ENCODE results near the gene ATP2B3. TPM values are rescaled to one million over a fixed set of nuclear protein-coding genes. Genes with fewer than 3 reads are reported as not detected.

The ATP2B3 gene
- total RNA-seq, 1 donor from 2014 or later, result 0.60 TPM

DNA sequence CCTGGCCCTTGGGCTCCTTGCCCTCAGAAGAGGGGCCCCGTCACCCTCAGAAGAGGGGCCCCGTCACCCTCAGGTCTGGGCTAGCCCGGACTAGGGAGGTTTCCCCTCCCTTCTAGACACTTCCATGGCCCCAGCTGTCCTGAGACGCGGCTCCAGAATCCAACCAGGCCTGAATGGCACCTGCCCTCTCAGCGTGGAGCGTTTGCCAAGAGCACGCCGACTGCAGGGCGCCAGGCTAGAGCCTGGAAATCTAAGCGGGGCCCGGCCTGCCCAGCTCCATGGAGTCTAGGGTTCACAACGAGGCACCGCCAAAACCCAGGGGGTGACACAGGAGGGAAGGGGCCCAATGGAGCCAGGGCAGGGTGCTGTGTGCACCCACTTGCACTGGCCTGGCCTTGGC is 7.8 kb upstream of the ATP2B3 start:
- no peaks in the 10 kb centered on the region for H3K4me1 Mint-ChIP-seq (ENCODE audit: low read depth)
- H3K27ac Mint-ChIP-seq, result no peak overlapping the region
- H3K27me3 Mint-ChIP-seq, result no peaks in the 10 kb centered on the region
- DNase-seq (ENCODE audit: low spot score, unreplicated experiment), result no peak
- no peak overlapping the region for H3K4me3 Mint-ChIP-seq (ENCODE audit: low read depth)
- no peaks in the 10 kb centered on the region for H3K36me3 Mint-ChIP-seq (ENCODE audit: insufficient read depth)
- peaks cover 4% of the 10 kb centered on the region for H3K9me3 Mint-ChIP-seq (ENCODE audit: low read depth)
- TF ChIP-seq, protein P1, sequence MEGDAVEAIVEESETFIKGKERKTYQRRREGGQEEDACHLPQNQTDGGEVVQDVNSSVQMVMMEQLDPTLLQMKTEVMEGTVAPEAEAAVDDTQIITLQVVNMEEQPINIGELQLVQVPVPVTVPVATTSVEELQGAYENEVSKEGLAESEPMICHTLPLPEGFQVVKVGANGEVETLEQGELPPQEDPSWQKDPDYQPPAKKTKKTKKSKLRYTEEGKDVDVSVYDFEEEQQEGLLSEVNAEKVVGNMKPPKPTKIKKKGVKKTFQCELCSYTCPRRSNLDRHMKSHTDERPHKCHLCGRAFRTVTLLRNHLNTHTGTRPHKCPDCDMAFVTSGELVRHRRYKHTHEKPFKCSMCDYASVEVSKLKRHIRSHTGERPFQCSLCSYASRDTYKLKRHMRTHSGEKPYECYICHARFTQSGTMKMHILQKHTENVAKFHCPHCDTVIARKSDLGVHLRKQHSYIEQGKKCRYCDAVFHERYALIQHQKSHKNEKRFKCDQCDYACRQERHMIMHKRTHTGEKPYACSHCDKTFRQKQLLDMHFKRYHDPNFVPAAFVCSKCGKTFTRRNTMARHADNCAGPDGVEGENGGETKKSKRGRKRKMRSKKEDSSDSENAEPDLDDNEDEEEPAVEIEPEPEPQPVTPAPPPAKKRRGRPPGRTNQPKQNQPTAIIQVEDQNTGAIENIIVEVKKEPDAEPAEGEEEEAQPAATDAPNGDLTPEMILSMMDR (IDR thresholded peaks at IDR 0.05; ENCODE audit: unreplicated experiment), result no peak

DNA sequence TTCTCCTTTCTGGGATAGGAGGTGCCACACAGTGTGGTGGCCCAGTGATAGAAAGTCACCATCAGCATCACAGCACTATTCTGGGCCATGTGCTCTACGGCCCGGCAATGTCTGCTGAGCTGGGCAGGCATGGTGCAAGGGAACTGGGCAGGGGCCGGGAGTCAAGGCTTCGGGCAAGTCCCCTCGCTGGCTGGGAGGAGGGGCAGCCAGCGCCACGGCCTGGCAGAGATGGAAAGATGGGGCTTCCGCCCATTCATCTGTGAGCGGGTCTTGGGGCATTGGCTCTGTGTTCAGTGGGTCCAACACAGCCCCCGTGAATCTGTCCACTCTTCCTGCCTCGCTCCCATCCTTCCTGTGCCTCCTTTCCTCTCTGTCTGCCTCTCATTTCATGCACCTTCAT is 7.1 kb upstream of the ATP2B3 start:
- TF ChIP-seq, protein P1 (IDR thresholded peaks at IDR 0.05; ENCODE audit: unreplicated experiment), result no peak
- DNase-seq (ENCODE audit: low spot score, unreplicated experiment), result no peak
- Mint-ChIP-seq H3K36me3 (ENCODE audit: insufficient read depth) (no peaks in the 10 kb centered on the region), H3K4me3 (ENCODE audit: low read depth) (no peak overlapping the region), H3K27me3 (no peaks in the 10 kb centered on the region), H3K4me1 (ENCODE audit: low read depth) (no peaks in the 10 kb centered on the region), H3K27ac (no peak overlapping the region), H3K9me3 (ENCODE audit: low read depth) (peaks cover 4% of the 10 kb centered on the region)

DNA sequence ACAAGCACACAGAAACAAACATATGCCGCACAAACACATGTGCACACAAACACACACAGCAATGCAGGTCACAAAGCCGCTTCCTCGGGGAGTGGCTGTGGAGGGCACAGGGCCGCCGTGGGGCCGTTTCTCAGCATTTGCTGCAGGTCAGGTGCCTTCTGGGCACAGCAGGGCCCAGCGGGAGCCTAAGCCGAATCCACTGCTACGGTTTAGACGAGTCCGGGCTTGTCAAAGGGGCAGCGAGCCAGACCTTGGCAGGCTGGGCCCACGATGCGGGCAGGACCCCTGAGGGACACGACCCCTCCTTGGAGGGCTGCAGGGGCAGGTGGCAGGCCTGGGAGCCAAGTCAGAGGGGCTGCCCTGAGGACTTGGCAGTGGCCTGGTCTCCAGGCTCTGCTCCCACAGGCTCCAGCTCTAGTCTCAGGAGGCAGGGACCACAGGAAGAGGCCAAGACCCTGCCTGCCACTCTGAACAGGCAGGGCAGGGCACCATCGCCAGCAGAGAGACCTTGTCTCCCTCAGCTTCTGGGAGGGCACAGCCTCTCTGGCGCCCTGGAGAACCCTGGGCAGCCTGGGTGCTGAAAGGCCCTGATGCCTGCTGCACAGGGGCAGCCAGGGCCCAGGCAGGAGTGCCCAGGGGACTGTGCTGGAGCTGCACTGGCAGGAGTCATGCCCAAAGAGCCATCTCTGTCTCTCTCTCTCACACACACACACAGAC is 5.5 kb upstream of the ATP2B3 start:
- DNase-seq (ENCODE audit: low spot score, unreplicated experiment), result no peak
- peaks cover 13% of the 10 kb centered on the region for H3K27me3 Mint-ChIP-seq
- H3K4me3 Mint-ChIP-seq (ENCODE audit: low read depth), result no peak overlapping the region
- H3K9me3 Mint-ChIP-seq (ENCODE audit: low read depth), result peaks cover 6% of the 10 kb centered on the region
- no peaks in the 10 kb centered on the region for H3K4me1 Mint-ChIP-seq (ENCODE audit: low read depth)
- no peak overlapping the region for H3K27ac Mint-ChIP-seq
- H3K36me3 Mint-ChIP-seq (ENCODE audit: insufficient read depth), result peaks cover 2% of the 10 kb centered on the region
- TF ChIP-seq, protein P1 (IDR thresholded peaks at IDR 0.05; ENCODE audit: unreplicated experiment), result no peak

DNA sequence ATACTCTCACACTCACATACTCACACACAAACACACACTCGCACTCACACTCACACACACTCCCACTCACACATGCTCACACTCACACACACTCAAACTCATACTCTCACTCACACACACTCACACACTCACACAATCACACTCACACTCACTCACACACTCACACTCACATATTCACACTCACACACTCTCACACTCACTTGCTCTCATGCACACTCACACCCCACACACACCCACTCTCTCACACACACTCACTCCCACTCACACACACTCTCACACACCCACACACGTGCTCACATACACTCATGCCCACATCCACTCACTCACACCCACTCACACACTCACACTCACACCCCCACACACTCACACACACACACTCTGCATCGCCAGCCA is 4.9 kb upstream of the ATP2B3 start:
- H3K36me3 Mint-ChIP-seq (ENCODE audit: insufficient read depth), result peaks cover 2% of the 10 kb centered on the region
- no peak overlapping the region for H3K4me3 Mint-ChIP-seq (ENCODE audit: low read depth)
- DNase-seq (ENCODE audit: low spot score, unreplicated experiment), result no peak
- H3K9me3 Mint-ChIP-seq (ENCODE audit: low read depth), result peaks cover 6% of the 10 kb centered on the region
- peaks cover 15% of the 10 kb centered on the region for H3K27me3 Mint-ChIP-seq
- TF ChIP-seq, protein P1 (IDR thresholded peaks at IDR 0.05; ENCODE audit: unreplicated experiment), result no peak
- no peak overlapping the region for H3K27ac Mint-ChIP-seq
- no peaks in the 10 kb centered on the region for H3K4me1 Mint-ChIP-seq (ENCODE audit: low read depth)

DNA sequence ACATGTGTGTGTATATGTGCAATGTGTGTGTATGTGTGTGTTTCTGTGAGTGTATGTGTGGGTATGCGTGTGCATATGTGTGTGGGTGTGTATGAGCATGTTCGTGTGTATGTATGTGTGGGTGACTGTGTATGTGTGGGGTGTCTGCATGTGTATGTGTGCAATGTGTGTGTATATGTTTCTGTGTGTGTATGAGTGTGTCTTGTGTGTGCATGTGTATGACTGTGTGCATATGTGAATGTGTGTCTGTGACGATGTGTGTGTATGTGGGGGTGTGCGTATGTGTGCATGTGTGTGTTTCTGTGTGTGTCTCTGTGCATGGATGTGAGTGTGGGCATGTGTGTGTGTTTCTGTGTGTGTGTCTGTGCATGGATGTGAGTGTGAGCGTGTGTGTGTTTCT is 4.2 kb upstream of the ATP2B3 start:
- Mint-ChIP-seq H3K27me3 (peaks cover 17% of the 10 kb centered on the region), H3K36me3 (ENCODE audit: insufficient read depth) (peaks cover 2% of the 10 kb centered on the region), H3K9me3 (ENCODE audit: low read depth) (peaks cover 6% of the 10 kb centered on the region), H3K4me1 (ENCODE audit: low read depth) (no peaks in the 10 kb centered on the region), H3K27ac (no peak overlapping the region), H3K4me3 (ENCODE audit: low read depth) (no peak overlapping the region)
- TF ChIP-seq, protein P1 (IDR thresholded peaks at IDR 0.05; ENCODE audit: unreplicated experiment), result no peak
- no peak for DNase-seq (ENCODE audit: low spot score, unreplicated experiment)
